HepG2 (cell line): ENCODE data around the gene DAB1. TPM values are rescaled to one million over a fixed set of nuclear protein-coding genes. Genes with fewer than 3 reads are reported as not detected.

ENCODE experiments used
- ATAC-seq: fragments of 200-7000 bp; cut with Tn5 transposase; 3 replicates; pipeline ENCODE4 v1.9.1; 2020; ENCODE audit warnings: mild to moderate bottlenecking, moderate library complexity
- BruUV-seq: library from RNA; stranded (reverse); fragments of 400-500 nt; replicated peaks from 2 replicates; lab custom pipeline; 2021; lab: Mats Ljungman, UMichigan
- CTCF ChIA-PET: fragments of 300-600 bp; formaldehyde crosslinking; extraction: SDS; loops from one replicate; lab custom pipeline; 2021; ENCODE audit warnings: low total read pairs, inconsistent platforms, low intra/inter-chr PET ratio; lab: Yijun Ruan, JAX
- POLR2A ChIA-PET: fragments of 350-600 bp; sonication (Branson Sonifier 250); formaldehyde crosslinking; loops from one replicate; lab custom pipeline; 2020; ENCODE audit warnings: antibody characterized with exemption, inconsistent platforms; lab: Yijun Ruan, JAX
- DNase-seq: peaks from one replicate; pipeline ENCODE4 v3.0.0-alpha.2; 2015; ENCODE audit warnings: low spot score
- FAIRE-seq: peaks from 3 replicates; lab custom pipeline; 2011; peaks lifted over from hg19 to GRCh38; lab: Jason Lieb, UNC
- H2AFZ ChIP-seq: one replicate; pipeline ENCODE4 v1.6.1; 2011; ENCODE audit warnings: low read length, inconsistent platforms
- H3K27ac ChIP-seq: fragments of 300-600 bp; 3 replicates; pipeline ENCODE4 v1.8.0; 2011; ENCODE audit warnings: mixed run types, mild to moderate bottlenecking, mixed read lengths, low read length, inconsistent platforms; ENCODE audit not compliant: insufficient read depth; ENCODE audit errors: extremely low read length
- H3K27me3 ChIP-seq, 2 experiments: fragments of 200-600 bp in 1 of 2; 2 replicates in 1 of 2; 3 replicates in 1 of 2; pipeline versions ENCODE4 v1.6.0 to v1.8.0; 2011; ENCODE audit warnings: low read length in 2 of 2, mild to moderate bottlenecking in 2 of 2, moderate library complexity in 2 of 2, inconsistent platforms in 1 of 2; ENCODE audit not compliant: insufficient read depth in 2 of 2, control insufficient read depth in 1 of 2
- H3K36me3 ChIP-seq, 2 experiments: fragments of 200-600 bp in 1 of 2; replicated peaks in 1 of 2; 2 replicates in 1 of 2; 3 replicates in 1 of 2; pipeline versions ENCODE4 v1.5.1 to v1.8.0; 2011; ENCODE audit warnings: low read length in 2 of 2, inconsistent platforms in 1 of 2; ENCODE audit not compliant: insufficient read depth in 2 of 2, control insufficient read depth in 1 of 2
- H3K4me1 ChIP-seq: 2 replicates; pipeline ENCODE4 v1.5.1; 2012; ENCODE audit warnings: low read length, inconsistent platforms; ENCODE audit not compliant: insufficient read depth
- H3K4me2 ChIP-seq: 2 replicates; pipeline ENCODE4 v1.6.0; 2011; ENCODE audit warnings: low read depth, low read length, inconsistent platforms
- H3K4me3 ChIP-seq, 3 experiments: fragments of 200-600 bp in 1 of 3; sonication (generic), shearing (Covaris generic) in 1 of 3; replicated peaks in 1 of 3; 2 replicates each; pipeline ENCODE4 v1.5.1; 2011 to 2016; ENCODE audit warnings: low read length in 3 of 3, inconsistent platforms in 2 of 3, low read depth in 2 of 3, mild to moderate bottlenecking in 2 of 3, control low read depth in 1 of 3, mixed read lengths in 1 of 3; ENCODE audit not compliant: insufficient read depth in 1 of 3
- H3K79me2 ChIP-seq: one replicate; pipeline ENCODE4 v1.6.1; 2011; ENCODE audit warnings: low read length, inconsistent platforms; ENCODE audit not compliant: insufficient read depth
- H3K9ac ChIP-seq: 2 replicates; pipeline ENCODE4 v1.6.0; 2011; ENCODE audit warnings: mild to moderate bottlenecking, low read depth, low read length, inconsistent platforms; ENCODE audit not compliant: insufficient read depth
- H3K9me3 ChIP-seq: 2 replicates; pipeline ENCODE4 v1.5.1; 2012; ENCODE audit warnings: mild to moderate bottlenecking, low read length
- H4K20me1 ChIP-seq: 2 replicates; pipeline ENCODE4 v1.6.0; 2011; ENCODE audit warnings: inconsistent platforms, mild to moderate bottlenecking, low read length, moderate library complexity; ENCODE audit not compliant: insufficient read depth
- CEBPG ChIP-seq: IDR thresholded peaks from 2 replicates; pipeline ENCODE4 v1.6.1; 2016
- GLI4 ChIP-seq: sonication (generic); formaldehyde crosslinking; IDR thresholded peaks from 2 replicates; pipeline ENCODE4 v1.5.1; 2020; ENCODE audit warnings: missing genetic modification reagents, mild to moderate bottlenecking, moderate library complexity, borderline replicate concordance
- HDAC1 ChIP-seq: sonication (generic); formaldehyde crosslinking; IDR thresholded peaks from 2 replicates; pipeline ENCODE4 v1.5.1; 2020; ENCODE audit warnings: mild to moderate bottlenecking, missing genetic modification reagents
- KMT2B ChIP-seq: IDR thresholded peaks from 2 replicates; pipeline ENCODE4 v1.6.1; 2016; ENCODE audit warnings: missing genetic modification reagents, missing compliant biosample characterization
- LCORL ChIP-seq, 2 experiments: fragments of 450-650 bp in 1 of 2; sonication (generic) in 1 of 2; formaldehyde crosslinking in 1 of 2; IDR thresholded peaks; 2 replicates each; pipeline versions ENCODE4 v1.5.0 to v1.6.1; 2017 to 2020; ENCODE audit warnings: antibody characterized with exemption in 1 of 2, missing genetic modification reagents in 1 of 2
- NPAS2 ChIP-seq: sonication (generic); formaldehyde crosslinking; IDR thresholded peaks from 2 replicates; pipeline ENCODE4 v1.8.0; 2022; ENCODE audit warnings: mild to moderate bottlenecking, missing genetic modification reagents, borderline replicate concordance
- TCF12 ChIP-seq, 2 experiments: fragments of 450-650 bp in 1 of 2; sonication (generic) in 1 of 2; formaldehyde crosslinking in 1 of 2; IDR thresholded peaks; 2 replicates each; pipeline versions ENCODE4 v1.6.1 to v1.8.0; 2017 to 2022; ENCODE audit warnings: antibody characterized with exemption in 1 of 2, mild to moderate bottlenecking in 1 of 2, missing genetic modification reagents in 1 of 2, moderate library complexity in 1 of 2
- ZBTB25 ChIP-seq: IDR thresholded peaks from 2 replicates; pipeline ENCODE4 v1.6.1; 2018; ENCODE audit warnings: missing genetic modification reagents
- ZBTB38 ChIP-seq: sonication (generic); formaldehyde crosslinking; IDR thresholded peaks from 2 replicates; pipeline ENCODE4 v1.5.1; 2020; ENCODE audit warnings: mild to moderate bottlenecking, missing genetic modification reagents
- ZNF12 ChIP-seq: sonication (generic); formaldehyde crosslinking; IDR thresholded peaks from 2 replicates; pipeline ENCODE4 v1.5.0; 2020; ENCODE audit warnings: missing genetic modification reagents
- ZNF678 ChIP-seq: sonication (generic); formaldehyde crosslinking; IDR thresholded peaks from 2 replicates; pipeline ENCODE4 v1.4.0; 2020; ENCODE audit warnings: mild to moderate bottlenecking, missing genetic modification reagents
- WGBS: methylation state at CpG from one replicate; pipeline ENCODE4 v1.1.6; 2017; ENCODE audit warnings: low lambda C conversion rate; 5-methylcytosine and 5-hydroxymethylcytosine counted together
- in situ Hi-C: cut with HindIII; loops from 2 replicates; pipeline ENCODE4 v1.10.0; 2017; ENCODE audit warnings: low pct_unique_long_range_greater_than_20kb; ENCODE audit not compliant: extremely low pct_ligation_motif_present
- intact Hi-C: fragments of 100-400 bp; cut with micrococcal nuclease; formaldehyde crosslinking; loops from one replicate; pipeline ENCODE4 v1.10.0; 2022; ENCODE audit not compliant: unreplicated experiment
- polyA plus RNA-seq, 8 experiments: library from polyadenylated mRNA; depleted of rRNA in 3 of 8; stranded (reverse) in 7 of 8; unstranded in 1 of 8; fragments of >200 nt; fragmentation: Illumina TruSeq in 4 of 8; extraction: Trizol in 4 of 8; gene quantifications; 2 replicates each; pipeline versions ENCODE4 v1.2.1 to v1.2.3, GENCODE V29; 2011 to 2016; ENCODE audit warnings: low read depth in 4 of 8, missing spikeins in 1 of 8, mixed read lengths in 1 of 8; ENCODE audit not compliant: insufficient read depth in 1 of 8
- total RNA-seq, 5 experiments: library from RNA; depleted of rRNA; stranded (reverse); fragments of >200 nt; fragmentation: Illumina TruSeq; extraction: Trizol; gene quantifications; 2 replicates each; pipeline ENCODE4 v1.2.3, GENCODE V29; 2016; ENCODE audit warnings: low read depth in 1 of 5

Gene DAB1
- total and polyA plus RNA-seq, 2 of the 13 experiments (the other 11 are each of a cell fraction or from before 2014, with no cell fraction given), result 0.04 to 0.13 TPM

- H3K4me3 ChIP-seq, result no peak overlapping the region
Measured at GRCh38 chr1:57421806-57422205, 2.1 kb downstream of the DAB1 start.

More at GRCh38 chr1:57421806-57422205, 2.1 kb downstream of the DAB1 start:
- Histone ChIP-seq H3K27ac (no peak overlapping the region), H3K9me3 (no peaks in the 10 kb centered on the region), H3K27me3 (peaks cover 9 to 51% of the 10 kb centered on the region in 2 experiments), H3K4me1 (peaks cover 18% of the 10 kb centered on the region), H2AFZ (no peak overlapping the region), H3K9ac (no peak overlapping the region), H3K4me2 (peak overlapping the region; percentile 27; the same call in 1 of the 2 replicates), H3K36me3 (no peaks in the 10 kb centered on the region), H4K20me1 (no peaks in the 10 kb centered on the region), H3K79me2 (no peaks in the 10 kb centered on the region)
- ATAC-seq (no peak), FAIRE-seq (no peak), DNase-seq (no peak)
- 28% methylated on average over 10 of the region's 10 CpGs for WGBS
- POLR2A ChIA-PET, result no interaction called here
- in situ Hi-C loops (loop anchor here (10.0 kb wide), 1 partner anchor 623 kb away; no protein-coding TSS in a partner anchor), intact Hi-C loops (loop anchor here (2.0 to 10.0 kb wide), 3 partner anchors 43 to 350 kb away; no protein-coding TSS in a partner anchor)
- CTCF ChIA-PET, result no interaction called here
- TF ChIP-seq ZNF678 (no peak), ZBTB38 (CRISPR knock-in tag) (no peak), TCF12 (IDR thresholded peaks at IDR 0.05) (no peak), TCF12 (CRISPR knock-in tag; IDR thresholded peaks at IDR 0.05) (no peak), GLI4 (no peak), CEBPG (CRISPR knock-in tag) (no peak), HDAC1 (CRISPR knock-in tag) (no peak), NPAS2 (CRISPR knock-in tag) (no peak), LCORL (IDR thresholded peaks at IDR 0.05) (no peak), LCORL (CRISPR knock-in tag; IDR thresholded peaks at IDR 0.05) (no peak), ZNF12 (CRISPR knock-in tag) (no peak), KMT2B (no peak), ZBTB25 (CRISPR knock-in tag) (no peak)
- no TSS peak for BruUV-seq
